K562 (cell line): ENCODE results near the gene COX4I2. TPM values are rescaled to one million over a fixed set of nuclear protein-coding genes. Genes with fewer than 3 reads are reported as not detected.

ENCODE experiments used
- CTBP1 ChIP-seq: fragments of 450-650 bp; IDR thresholded peaks from 2 replicates; pipeline ENCODE4 v1.6.1; 2016; ENCODE audit warnings: borderline replicate concordance
- HDAC6 ChIP-seq: IDR thresholded peaks from 2 replicates; pipeline ENCODE4 v1.6.1; 2012; ENCODE audit warnings: low read depth, mild to moderate bottlenecking, control low read depth, inconsistent platforms, low read length, moderate library complexity
- HNRNPUL1 ChIP-seq: fragments of 200-400 bp; formaldehyde crosslinking; IDR thresholded peaks from 2 replicates; pipeline ENCODE4 v1.6.1; 2017; ENCODE audit warnings: low read length
- NFRKB ChIP-seq: fragments of 450-650 bp; IDR thresholded peaks from 2 replicates; pipeline ENCODE4 v1.6.1; 2016; ENCODE audit warnings: low read depth
- POLR2AphosphoS2 ChIP-seq: IDR thresholded peaks from 2 replicates; pipeline ENCODE4 v1.6.1; 2012; ENCODE audit warnings: low read length, improper control_type of control experiment
- RBM25 ChIP-seq: fragments of 200-400 bp; formaldehyde crosslinking; IDR thresholded peaks from 2 replicates; pipeline ENCODE4 v1.6.1; 2018; ENCODE audit warnings: low read length, low read depth, moderate library complexity; ENCODE audit not compliant: severe bottlenecking
- RBM39 ChIP-seq: fragments of 200-400 bp; formaldehyde crosslinking; optimal IDR thresholded peaks from 2 replicates; pipeline ENCODE3; 2018; ENCODE audit warnings: low read depth, low read length
- SIRT6 ChIP-seq: IDR thresholded peaks from one replicate; pipeline ENCODE4 v1.6.1; 2012; ENCODE audit warnings: low read depth, mild to moderate bottlenecking, control low read depth, inconsistent platforms, low read length, moderate library complexity
- THRAP3 ChIP-seq: fragments of 450-650 bp; IDR thresholded peaks from 2 replicates; pipeline ENCODE4 v1.6.1; 2016; ENCODE audit warnings: mild to moderate bottlenecking, inconsistent platforms, borderline replicate concordance
- ZKSCAN3 ChIP-seq: fragments of 250-450 bp; sonication (Bioruptor Pico); IDR thresholded peaks from 2 replicates; pipeline ENCODE4 v1.4.0; 2020
- ZNF217 ChIP-seq: sonication (generic); formaldehyde crosslinking; IDR thresholded peaks from 2 replicates; pipeline ENCODE4 v1.8.0; 2022; ENCODE audit warnings: mild to moderate bottlenecking, missing genetic modification reagents
- ZNF282 ChIP-seq: sonication (generic); formaldehyde crosslinking; IDR thresholded peaks from 2 replicates; pipeline ENCODE4 v1.8.1; 2023; ENCODE audit warnings: missing genetic modification reagents
- ZNF644 ChIP-seq: fragments of 200-800 bp; sonication (Bioruptor generic); IDR thresholded peaks from 2 replicates; pipeline ENCODE4 v1.6.1; 2016; ENCODE audit warnings: low read depth, missing genetic modification characterization, missing compliant biosample characterization
- polyA plus RNA-seq, 8 experiments: library from polyadenylated mRNA; depleted of rRNA in 4 of 8; stranded (reverse) in 5 of 8; unstranded in 3 of 8; fragments of >200 nt; fragmentation: Nextera tagmentation in 2 of 8; fragmentation: Illumina TruSeq in 1 of 8; extraction: Ambion mirVana in 2 of 8; extraction: Trizol in 1 of 8; gene quantifications; 2 replicates each; pipeline versions ENCODE4 v1.2.1 to v1.2.3, GENCODE V29; 2011 to 2014; ENCODE audit warnings: inconsistent platforms in 1 of 8, missing spikeins in 1 of 8
- total RNA-seq, 7 experiments: library from RNA; depleted of rRNA in 6 of 7; stranded (reverse); fragments of >200 nt in 6 of 7; fragmentation: Illumina TruSeq in 2 of 7; extraction: Trizol in 2 of 7; gene quantifications; 2 replicates each; pipeline versions ENCODE4 v1.2.1 to v1.2.3, GENCODE V29; 2011 to 2021; ENCODE audit warnings: low replicate concordance in 1 of 7
- TF ChIP-seq, protein P1 (sequence below), 2 experiments: fragments of 450-650 bp; IDR thresholded peaks; 2 replicates each; pipeline ENCODE4 v1.6.1; 2018; ENCODE audit warnings: mild to moderate bottlenecking in 2 of 2, low read depth in 1 of 2; ENCODE audit not compliant: partially characterized antibody in 2 of 2
- TF ChIP-seq, protein P2 (sequence below): fragments of 450-650 bp; IDR thresholded peaks from 2 replicates; pipeline ENCODE4 v1.6.1; 2018; ENCODE audit not compliant: partially characterized antibody
- TF ChIP-seq, protein P3 (sequence below): fragments of 450-650 bp; IDR thresholded peaks from 2 replicates; pipeline ENCODE4 v1.6.1; 2017; ENCODE audit warnings: antibody characterized with exemption, mild to moderate bottlenecking

Gene COX4I2
- total and polyA plus RNA-seq, 9 of the 15 experiments (the other 6 are each of a cell fraction or from before 2014, with no cell fraction given): not detected

DNA sequence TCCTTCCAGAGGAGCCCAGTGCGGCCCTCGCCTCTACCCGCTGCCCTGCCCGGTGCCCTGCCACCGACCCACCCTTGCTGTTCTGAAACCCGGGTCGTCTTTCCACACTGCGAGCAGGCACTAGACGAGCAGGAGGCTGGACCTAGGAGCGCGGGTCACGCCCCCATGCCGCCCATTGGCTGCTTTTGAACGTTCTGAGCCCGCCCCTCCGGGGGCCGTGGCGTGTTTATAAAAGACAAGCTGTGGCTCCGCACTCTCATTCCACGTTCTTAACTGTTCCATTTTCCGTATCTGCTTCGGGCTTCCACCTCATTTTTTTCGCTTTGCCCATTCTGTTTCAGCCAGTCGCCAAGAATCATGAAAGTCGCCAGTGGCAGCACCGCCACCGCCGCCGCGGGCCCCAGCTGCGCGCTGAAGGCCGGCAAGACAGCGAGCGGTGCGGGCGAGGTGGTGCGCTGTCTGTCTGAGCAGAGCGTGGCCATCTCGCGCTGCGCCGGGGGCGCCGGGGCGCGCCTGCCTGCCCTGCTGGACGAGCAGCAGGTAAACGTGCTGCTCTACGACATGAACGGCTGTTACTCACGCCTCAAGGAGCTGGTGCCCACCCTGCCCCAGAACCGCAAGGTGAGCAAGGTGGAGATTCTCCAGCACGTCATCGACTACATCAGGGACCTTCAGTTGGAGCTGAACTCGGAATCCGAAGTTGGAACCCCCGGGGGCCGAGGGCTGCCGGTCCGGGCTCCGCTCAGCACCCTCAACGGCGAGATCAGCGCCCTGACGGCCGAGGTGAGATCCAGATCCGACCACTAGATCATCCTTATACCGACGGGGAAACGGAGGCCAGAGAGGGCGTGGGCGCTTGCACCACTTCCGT lies 32.4 kb upstream of the COX4I2 start, which contains the start of gene ID1 (continued):
- TF ChIP-seq, protein P1, sequence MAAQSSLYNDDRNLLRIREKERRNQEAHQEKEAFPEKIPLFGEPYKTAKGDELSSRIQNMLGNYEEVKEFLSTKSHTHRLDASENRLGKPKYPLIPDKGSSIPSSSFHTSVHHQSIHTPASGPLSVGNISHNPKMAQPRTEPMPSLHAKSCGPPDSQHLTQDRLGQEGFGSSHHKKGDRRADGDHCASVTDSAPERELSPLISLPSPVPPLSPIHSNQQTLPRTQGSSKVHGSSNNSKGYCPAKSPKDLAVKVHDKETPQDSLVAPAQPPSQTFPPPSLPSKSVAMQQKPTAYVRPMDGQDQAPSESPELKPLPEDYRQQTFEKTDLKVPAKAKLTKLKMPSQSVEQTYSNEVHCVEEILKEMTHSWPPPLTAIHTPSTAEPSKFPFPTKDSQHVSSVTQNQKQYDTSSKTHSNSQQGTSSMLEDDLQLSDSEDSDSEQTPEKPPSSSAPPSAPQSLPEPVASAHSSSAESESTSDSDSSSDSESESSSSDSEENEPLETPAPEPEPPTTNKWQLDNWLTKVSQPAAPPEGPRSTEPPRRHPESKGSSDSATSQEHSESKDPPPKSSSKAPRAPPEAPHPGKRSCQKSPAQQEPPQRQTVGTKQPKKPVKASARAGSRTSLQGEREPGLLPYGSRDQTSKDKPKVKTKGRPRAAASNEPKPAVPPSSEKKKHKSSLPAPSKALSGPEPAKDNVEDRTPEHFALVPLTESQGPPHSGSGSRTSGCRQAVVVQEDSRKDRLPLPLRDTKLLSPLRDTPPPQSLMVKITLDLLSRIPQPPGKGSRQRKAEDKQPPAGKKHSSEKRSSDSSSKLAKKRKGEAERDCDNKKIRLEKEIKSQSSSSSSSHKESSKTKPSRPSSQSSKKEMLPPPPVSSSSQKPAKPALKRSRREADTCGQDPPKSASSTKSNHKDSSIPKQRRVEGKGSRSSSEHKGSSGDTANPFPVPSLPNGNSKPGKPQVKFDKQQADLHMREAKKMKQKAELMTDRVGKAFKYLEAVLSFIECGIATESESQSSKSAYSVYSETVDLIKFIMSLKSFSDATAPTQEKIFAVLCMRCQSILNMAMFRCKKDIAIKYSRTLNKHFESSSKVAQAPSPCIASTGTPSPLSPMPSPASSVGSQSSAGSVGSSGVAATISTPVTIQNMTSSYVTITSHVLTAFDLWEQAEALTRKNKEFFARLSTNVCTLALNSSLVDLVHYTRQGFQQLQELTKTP (IDR thresholded peaks at IDR 0.05; ENCODE audit: low read depth in 1 of 2, partially characterized antibody in 2 of 2): peak in 1 of 2 experiments; percentile 81
- TF ChIP-seq RBM39 (peak; percentile 32), NFRKB (no peak), ZKSCAN3 (CRISPR knock-in tag) (no peak), RBM25 (no peak), HDAC6 (no peak), HNRNPUL1 (no peak), ZNF282 (CRISPR knock-in tag) (no peak; the same call in 1 of the 2 replicates), POLR2AphosphoS2 (peak; percentile 98), THRAP3 (peak; percentile 58; the same call in 1 of the 2 replicates), ZNF644 (tag) (no peak), ZNF217 (CRISPR knock-in tag) (no peak), CTBP1 (peak; percentile 63; the same call in 1 of the 2 replicates), SIRT6 (no peak)
- TF ChIP-seq, protein P2, sequence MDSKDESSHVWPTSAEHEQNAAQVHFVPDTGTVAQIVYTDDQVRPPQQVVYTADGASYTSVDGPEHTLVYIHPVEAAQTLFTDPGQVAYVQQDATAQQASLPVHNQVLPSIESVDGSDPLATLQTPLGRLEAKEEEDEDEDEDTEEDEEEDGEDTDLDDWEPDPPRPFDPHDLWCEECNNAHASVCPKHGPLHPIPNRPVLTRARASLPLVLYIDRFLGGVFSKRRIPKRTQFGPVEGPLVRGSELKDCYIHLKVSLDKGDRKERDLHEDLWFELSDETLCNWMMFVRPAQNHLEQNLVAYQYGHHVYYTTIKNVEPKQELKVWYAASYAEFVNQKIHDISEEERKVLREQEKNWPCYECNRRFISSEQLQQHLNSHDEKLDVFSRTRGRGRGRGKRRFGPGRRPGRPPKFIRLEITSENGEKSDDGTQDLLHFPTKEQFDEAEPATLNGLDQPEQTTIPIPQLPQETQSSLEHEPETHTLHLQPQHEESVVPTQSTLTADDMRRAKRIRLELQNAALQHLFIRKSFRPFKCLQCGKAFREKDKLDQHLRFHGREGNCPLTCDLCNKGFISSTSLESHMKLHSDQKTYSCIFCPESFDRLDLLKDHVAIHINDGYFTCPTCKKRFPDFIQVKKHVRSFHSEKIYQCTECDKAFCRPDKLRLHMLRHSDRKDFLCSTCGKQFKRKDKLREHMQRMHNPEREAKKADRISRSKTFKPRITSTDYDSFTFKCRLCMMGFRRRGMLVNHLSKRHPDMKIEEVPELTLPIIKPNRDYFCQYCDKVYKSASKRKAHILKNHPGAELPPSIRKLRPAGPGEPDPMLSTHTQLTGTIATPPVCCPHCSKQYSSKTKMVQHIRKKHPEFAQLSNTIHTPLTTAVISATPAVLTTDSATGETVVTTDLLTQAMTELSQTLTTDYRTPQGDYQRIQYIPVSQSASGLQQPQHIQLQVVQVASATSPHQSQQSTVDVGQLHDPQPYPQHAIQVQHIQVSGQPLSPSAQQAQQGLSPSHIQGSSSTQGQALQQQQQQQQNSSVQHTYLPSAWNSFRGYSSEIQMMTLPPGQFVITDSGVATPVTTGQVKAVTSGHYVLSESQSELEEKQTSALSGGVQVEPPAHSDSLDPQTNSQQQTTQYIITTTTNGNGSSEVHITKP: no peak
- TF ChIP-seq, protein P3, sequence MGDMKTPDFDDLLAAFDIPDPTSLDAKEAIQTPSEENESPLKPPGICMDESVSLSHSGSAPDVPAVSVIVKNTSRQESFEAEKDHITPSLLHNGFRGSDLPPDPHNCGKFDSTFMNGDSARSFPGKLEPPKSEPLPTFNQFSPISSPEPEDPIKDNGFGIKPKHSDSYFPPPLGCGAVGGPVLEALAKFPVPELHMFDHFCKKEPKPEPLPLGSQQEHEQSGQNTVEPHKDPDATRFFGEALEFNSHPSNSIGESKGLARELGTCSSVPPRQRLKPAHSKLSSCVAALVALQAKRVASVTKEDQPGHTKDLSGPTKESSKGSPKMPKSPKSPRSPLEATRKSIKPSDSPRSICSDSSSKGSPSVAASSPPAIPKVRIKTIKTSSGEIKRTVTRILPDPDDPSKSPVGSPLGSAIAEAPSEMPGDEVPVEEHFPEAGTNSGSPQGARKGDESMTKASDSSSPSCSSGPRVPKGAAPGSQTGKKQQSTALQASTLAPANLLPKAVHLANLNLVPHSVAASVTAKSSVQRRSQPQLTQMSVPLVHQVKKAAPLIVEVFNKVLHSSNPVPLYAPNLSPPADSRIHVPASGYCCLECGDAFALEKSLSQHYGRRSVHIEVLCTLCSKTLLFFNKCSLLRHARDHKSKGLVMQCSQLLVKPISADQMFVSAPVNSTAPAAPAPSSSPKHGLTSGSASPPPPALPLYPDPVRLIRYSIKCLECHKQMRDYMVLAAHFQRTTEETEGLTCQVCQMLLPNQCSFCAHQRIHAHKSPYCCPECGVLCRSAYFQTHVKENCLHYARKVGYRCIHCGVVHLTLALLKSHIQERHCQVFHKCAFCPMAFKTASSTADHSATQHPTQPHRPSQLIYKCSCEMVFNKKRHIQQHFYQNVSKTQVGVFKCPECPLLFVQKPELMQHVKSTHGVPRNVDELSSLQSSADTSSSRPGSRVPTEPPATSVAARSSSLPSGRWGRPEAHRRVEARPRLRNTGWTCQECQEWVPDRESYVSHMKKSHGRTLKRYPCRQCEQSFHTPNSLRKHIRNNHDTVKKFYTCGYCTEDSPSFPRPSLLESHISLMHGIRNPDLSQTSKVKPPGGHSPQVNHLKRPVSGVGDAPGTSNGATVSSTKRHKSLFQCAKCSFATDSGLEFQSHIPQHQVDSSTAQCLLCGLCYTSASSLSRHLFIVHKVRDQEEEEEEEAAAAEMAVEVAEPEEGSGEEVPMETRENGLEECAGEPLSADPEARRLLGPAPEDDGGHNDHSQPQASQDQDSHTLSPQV: no peak
